ENCODE data around the gene LANCL2. TPM values are rescaled to one million over a fixed set of nuclear protein-coding genes. Genes with fewer than 3 reads are reported as not detected.

LANCL2 gene
- total and polyA plus RNA-seq, 9 of the 15 experiments (the other 6 are each of a cell fraction or from before 2014, with no cell fraction given) = 5.3 to 18.5 (median 13.5) TPM

DNA sequence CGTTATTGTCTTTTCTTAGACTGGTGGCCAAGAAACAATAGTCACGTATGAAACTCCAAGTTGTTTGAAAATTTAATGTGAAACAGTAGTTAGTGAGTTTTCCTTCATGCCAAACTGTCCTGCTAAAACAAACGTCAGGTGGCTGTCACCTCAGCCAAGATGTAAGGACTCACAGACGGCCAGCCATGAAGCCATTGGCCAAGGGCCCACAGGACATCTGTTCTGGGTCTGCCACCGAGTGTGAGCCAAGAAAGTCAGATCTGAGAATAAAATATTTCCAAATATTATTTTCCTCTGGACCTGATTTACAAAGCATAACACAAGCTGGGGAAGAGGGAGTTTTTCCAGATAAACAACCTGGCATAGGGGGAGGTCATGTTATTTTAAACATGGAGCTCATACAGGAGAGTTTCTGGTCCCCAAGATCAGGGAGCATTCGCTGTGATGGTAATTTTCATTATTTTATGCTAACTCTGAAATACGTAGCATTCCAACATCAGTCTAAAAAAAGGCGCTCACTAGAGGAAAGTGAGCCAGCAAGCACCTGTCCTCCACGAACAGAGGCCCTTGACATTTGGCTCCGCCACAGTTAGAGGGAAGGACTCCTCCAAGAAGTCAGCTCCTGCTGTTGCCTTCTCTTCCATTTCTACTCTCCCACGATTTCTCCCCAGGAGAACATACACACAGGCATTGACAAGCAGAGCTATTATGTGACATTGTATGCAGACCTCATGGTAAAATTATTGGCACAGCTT lies 38.9 kb upstream of the LANCL2 start:
- Histone ChIP-seq H4K20me1 (replicated peaks; ENCODE audit: control insufficient read depth, insufficient read depth, low read length) (no peaks in the 10 kb centered on the region), H3K27me3 (ENCODE audit: control insufficient read depth in 2 of 2, insufficient read depth in 2 of 2, low read length in 2 of 2) (peaks cover 6 to 15% of the 10 kb centered on the region in 2 experiments; a peak in 4 of 5 replicates), H3K4me3 (no peak overlapping the region), H3K36me3 (ENCODE audit: control insufficient read depth, insufficient read depth, low read length) (no peaks in the 10 kb centered on the region), H3K27ac (ENCODE audit: extremely low read depth, low read depth, low read length) (no peak overlapping the region), H3K4me2 (ENCODE audit: insufficient read depth, low read length) (no peak overlapping the region), H3K9ac (ENCODE audit: insufficient read depth in 1 of 2, low read depth in 2 of 2, low read length in 2 of 2) (no peak overlapping the region), H3K9me3 (replicated peaks; ENCODE audit: control insufficient read depth, insufficient read depth, low read depth, low read length) (no peaks in the 10 kb centered on the region), H2AFZ (ENCODE audit: low read depth, low read length) (no peak overlapping the region), H3K9me1 (ENCODE audit: control insufficient read depth, insufficient read depth, low read length) (no peaks in the 10 kb centered on the region), H3K79me2 (ENCODE audit: control insufficient read depth, insufficient read depth, low read length) (no peaks in the 10 kb centered on the region), H3K4me1 (replicated peaks in 1 of 2; ENCODE audit: control insufficient read depth in 2 of 2, insufficient read depth in 2 of 2, low read length in 2 of 2) (no peaks in the 10 kb centered on the region)
- under 1% methylated on average over 11 of the region's 11 CpGs for WGBS (ENCODE audit: insufficient coverage, low coverage, missing lambda C conversion rate)
- FAIRE-seq (no peak), ATAC-seq (no peak), DNase-seq (ENCODE audit: extremely low read depth in 1 of 4, low spot score in 3 of 4) (no peak)
- intact Hi-C loops (cut with micrococcal nuclease) = no loop called here
- POLR2A ChIA-PET = no interaction called here
- in situ Hi-C loops (cut with MboI) = no loop called here
- no TSS peak for BruUV-seq (replicated peaks)
- CTCF ChIA-PET (ENCODE audit: low intra/inter-chr PET ratio) = no interaction called here
- TF ChIP-seq EGR1 (conservative IDR thresholded peaks at IDR 0.05) (no peak), PHB (CRISPR knock-in tag; IDR thresholded peaks at IDR 0.05) (no peak), DNMT1 (IDR thresholded peaks at IDR 0.05) (no peak), ZKSCAN1 (IDR thresholded peaks at IDR 0.05; ENCODE audit: low read depth, low read length) (no peak), ZNF121 (CRISPR knock-in tag; conservative IDR thresholded peaks at IDR 0.05) (no peak), STAG1 (CRISPR knock-in tag; IDR thresholded peaks at IDR 0.05; ENCODE audit: borderline replicate concordance) (no peak), MYBL2 (IDR thresholded peaks at IDR 0.05; ENCODE audit: low read depth) (no peak), MYBL2 (CRISPR knock-in tag; IDR thresholded peaks at IDR 0.05; ENCODE audit: borderline replicate concordance) (no peak)
- TF ChIP-seq, protein P1, sequence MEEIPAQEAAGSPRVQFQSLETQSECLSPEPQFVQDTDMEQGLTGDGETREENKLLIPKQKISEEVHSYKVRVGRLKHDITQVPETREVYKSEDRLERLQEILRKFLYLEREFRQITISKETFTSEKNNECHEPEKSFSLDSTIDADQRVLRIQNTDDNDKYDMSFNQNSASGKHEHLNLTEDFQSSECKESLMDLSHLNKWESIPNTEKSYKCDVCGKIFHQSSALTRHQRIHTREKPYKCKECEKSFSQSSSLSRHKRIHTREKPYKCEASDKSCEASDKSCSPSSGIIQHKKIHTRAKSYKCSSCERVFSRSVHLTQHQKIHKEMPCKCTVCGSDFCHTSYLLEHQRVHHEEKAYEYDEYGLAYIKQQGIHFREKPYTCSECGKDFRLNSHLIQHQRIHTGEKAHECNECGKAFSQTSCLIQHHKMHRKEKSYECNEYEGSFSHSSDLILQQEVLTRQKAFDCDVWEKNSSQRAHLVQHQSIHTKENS (CRISPR knock-in tag; IDR thresholded peaks at IDR 0.05) = no peak
- TF ChIP-seq, protein P2, sequence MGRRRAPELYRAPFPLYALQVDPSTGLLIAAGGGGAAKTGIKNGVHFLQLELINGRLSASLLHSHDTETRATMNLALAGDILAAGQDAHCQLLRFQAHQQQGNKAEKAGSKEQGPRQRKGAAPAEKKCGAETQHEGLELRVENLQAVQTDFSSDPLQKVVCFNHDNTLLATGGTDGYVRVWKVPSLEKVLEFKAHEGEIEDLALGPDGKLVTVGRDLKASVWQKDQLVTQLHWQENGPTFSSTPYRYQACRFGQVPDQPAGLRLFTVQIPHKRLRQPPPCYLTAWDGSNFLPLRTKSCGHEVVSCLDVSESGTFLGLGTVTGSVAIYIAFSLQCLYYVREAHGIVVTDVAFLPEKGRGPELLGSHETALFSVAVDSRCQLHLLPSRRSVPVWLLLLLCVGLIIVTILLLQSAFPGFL (CRISPR knock-in tag; IDR thresholded peaks at IDR 0.05) = no peak
- TF ChIP-seq, protein P3, sequence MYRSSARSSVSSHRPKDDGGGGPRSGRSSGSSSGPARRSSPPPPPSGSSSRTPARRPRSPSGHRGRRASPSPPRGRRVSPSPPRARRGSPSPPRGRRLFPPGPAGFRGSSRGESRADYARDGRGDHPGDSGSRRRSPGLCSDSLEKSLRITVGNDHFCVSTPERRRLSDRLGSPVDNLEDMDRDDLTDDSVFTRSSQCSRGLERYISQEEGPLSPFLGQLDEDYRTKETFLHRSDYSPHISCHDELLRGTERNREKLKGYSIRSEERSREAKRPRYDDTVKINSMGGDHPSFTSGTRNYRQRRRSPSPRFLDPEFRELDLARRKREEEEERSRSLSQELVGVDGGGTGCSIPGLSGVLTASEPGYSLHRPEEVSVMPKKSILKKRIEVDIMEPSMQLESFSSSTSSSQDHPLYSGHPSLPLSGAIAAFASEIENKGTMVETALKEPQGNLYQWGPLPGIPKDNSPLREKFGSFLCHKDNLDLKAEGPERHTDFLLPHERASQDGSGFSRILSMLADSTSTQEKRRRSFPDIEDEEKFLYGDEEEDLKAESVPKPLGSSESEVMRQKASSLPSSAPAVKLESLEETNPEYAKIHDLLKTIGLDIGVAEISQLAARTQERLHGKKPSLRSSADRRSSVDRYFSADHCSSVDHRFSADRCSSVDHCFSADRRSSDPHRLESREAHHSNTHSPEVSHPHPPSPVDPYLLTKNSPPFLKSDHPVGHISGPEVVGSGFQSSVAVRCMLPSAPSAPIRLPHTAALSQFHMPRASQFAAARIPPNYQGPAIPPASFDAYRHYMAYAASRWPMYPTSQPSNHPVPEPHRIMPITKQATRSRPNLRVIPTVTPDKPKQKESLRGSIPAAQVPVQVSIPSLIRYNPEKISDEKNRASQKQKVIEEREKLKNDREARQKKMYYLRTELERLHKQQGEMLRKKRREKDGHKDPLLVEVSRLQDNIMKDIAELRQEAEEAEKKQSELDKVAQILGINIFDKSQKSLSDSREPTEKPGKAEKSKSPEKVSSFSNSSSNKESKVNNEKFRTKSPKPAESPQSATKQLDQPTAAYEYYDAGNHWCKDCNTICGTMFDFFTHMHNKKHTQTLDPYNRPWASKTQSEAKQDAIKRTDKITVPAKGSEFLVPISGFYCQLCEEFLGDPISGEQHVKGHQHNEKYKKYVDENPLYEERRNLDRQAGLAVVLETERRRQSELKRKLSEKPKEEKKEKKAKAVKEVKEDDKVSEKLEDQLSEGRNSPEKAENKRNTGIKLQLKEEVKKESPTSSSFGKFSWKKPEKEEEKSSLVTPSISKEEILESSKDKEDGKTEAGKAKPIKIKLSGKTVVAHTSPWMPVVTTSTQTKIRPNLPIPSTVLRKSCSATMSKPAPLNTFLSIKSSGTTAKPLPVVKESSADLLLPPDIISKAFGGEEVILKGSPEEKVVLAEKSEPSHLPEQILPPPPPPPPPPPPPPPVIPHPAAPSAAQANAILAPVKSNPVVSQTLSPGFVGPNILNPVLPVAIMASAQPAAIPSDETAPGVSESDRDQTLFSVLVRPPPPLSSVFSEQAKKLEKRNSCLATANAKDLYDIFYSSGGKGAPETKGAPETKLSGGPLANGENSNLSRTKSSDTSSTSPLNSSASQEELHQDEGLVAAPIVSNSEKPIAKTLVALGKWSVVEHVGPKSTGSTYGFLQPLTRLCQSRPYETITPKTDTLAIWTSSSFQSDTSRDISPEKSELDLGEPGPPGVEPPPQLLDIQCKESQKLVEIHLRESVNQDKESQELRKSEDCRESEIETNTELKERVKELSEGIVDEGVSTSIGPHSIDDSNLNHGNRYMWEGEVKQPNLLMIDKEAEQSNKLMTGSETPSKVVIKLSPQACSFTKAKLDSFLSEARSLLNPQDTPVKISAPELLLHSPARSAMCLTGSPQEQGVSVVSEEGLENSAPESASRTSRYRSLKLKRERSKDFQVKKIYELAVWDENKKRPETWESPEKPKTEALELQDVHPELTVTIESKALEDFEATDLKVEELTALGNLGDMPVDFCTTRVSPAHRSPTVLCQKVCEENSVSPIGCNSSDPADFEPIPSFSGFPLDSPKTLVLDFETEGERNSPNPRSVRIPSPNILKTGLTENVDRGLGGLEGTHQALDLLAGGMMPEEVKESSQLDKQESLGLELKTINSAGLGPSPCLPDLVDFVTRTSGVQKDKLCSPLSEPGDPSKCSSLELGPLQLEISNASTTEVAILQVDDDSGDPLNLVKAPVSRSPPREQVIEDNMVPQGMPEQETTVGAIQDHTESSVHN (IDR thresholded peaks at IDR 0.05; ENCODE audit: borderline replicate concordance in 1 of 2, low read depth in 1 of 2) = no peak
- TF ChIP-seq, protein P4, sequence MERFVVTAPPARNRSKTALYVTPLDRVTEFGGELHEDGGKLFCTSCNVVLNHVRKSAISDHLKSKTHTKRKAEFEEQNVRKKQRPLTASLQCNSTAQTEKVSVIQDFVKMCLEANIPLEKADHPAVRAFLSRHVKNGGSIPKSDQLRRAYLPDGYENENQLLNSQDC (CRISPR knock-in tag; IDR thresholded peaks at IDR 0.05) = no peak
